H1 (cell line): ENCODE results near the gene CHD1. TPM values are rescaled to one million over a fixed set of nuclear protein-coding genes. Genes with fewer than 3 reads are reported as not detected.

Experiments used
- CBX8 ChIP-seq: fragments of 300-800, 300-1000 bp; sonication (generic); IDR thresholded peaks from 2 replicates; pipeline ENCODE4 v1.7.1; 2016; ENCODE audit warnings: low read depth, low read length, borderline replicate concordance
- EP300 ChIP-seq, 2 experiments: IDR thresholded peaks; 1 replicate in 1 of 2; 2 replicates in 1 of 2; pipeline ENCODE4 v1.6.1; 2011 to 2012; ENCODE audit warnings: low read depth in 2 of 2, low read length in 2 of 2, mild to moderate bottlenecking in 2 of 2, borderline replicate concordance in 1 of 2, inconsistent platforms in 1 of 2, moderate library complexity in 1 of 2
- JUND ChIP-seq: IDR thresholded peaks from 2 replicates; pipeline ENCODE4 v1.6.1; 2011; ENCODE audit warnings: mild to moderate bottlenecking, improper control_type of control experiment, low read length
- MAX ChIP-seq: IDR thresholded peaks from 2 replicates; pipeline ENCODE4 v1.6.1; 2012; ENCODE audit warnings: inconsistent platforms
- POU5F1 ChIP-seq: IDR thresholded peaks from 2 replicates; pipeline ENCODE4 v1.6.1; 2011; ENCODE audit warnings: low read depth, mild to moderate bottlenecking, low read length, moderate library complexity
- RFX5 ChIP-seq: IDR thresholded peaks from 2 replicates; pipeline ENCODE4 v1.6.1; 2011; ENCODE audit warnings: low read depth, low read length, improper control_type of control experiment, borderline replicate concordance
- SIN3A ChIP-seq, 2 experiments: IDR thresholded peaks in 1 of 2; conservative IDR thresholded peaks in 1 of 2; 2 replicates each; pipeline ENCODE4 v1.6.1; 2011 to 2012; ENCODE audit warnings: low read length in 2 of 2, improper control_type of control experiment in 1 of 2, low read depth in 1 of 2, mild to moderate bottlenecking in 1 of 2
- TAF1 ChIP-seq: IDR thresholded peaks from 2 replicates; pipeline ENCODE4 v1.6.1; 2011; ENCODE audit warnings: mild to moderate bottlenecking, low read depth, low read length
- TAF7 ChIP-seq: optimal IDR thresholded peaks from 2 replicates; pipeline ENCODE3; 2011; ENCODE audit warnings: low read depth, mild to moderate bottlenecking, inconsistent platforms, low read length, moderate library complexity, borderline replicate concordance
- TBP ChIP-seq: IDR thresholded peaks from 2 replicates; pipeline ENCODE4 v1.6.1; 2011; ENCODE audit warnings: low read depth, low read length, improper control_type of control experiment
- polyA plus RNA-seq, 7 experiments: library from polyadenylated mRNA; depleted of rRNA in 3 of 7; stranded (reverse) in 5 of 7; unstranded in 2 of 7; fragments of >200 nt in 5 of 7; fragments of 200-250 nt in 2 of 7; gene quantifications; 1 replicate in 5 of 7; 2 replicates in 1 of 7; 4 replicates in 1 of 7; pipeline versions ENCODE4 v1.2.1 to v1.2.3, GENCODE V29; 2011 to 2013; ENCODE audit warnings: missing spikeins in 2 of 7, mixed read lengths in 2 of 7
- total RNA-seq: library from RNA; stranded (reverse); fragmentation: NEBNext Ultra II Directional; extraction: Animal tissue kit (Norgen Biotek cat#: 25700); gene quantifications from 2 replicates; pipeline ENCODE4 v1.2.1, GENCODE V29; 2021

CHD1 gene
- total and polyA plus RNA-seq, 2 of the 8 experiments (the other 6 are each of a cell fraction or from before 2014, with no cell fraction given), result 15.6 to 53.0 TPM

GRCh38 chr5:98865690-98866089 is 63.1 kb downstream of the CHD1 start (continued):
- no peak for TF ChIP-seq TAF7
- no peak for TF ChIP-seq JUND
- TF ChIP-seq RFX5, result no peak
- TF ChIP-seq MAX, result no peak
- no peak for TF ChIP-seq TAF1
- TF ChIP-seq SIN3A (conservative IDR thresholded peaks at IDR 0.05 in 1 of 2, IDR thresholded peaks at IDR 0.05 in 1 of 2; ENCODE audit: low read depth in 1 of 2, low read length in 2 of 2), result no peak
- TF ChIP-seq EP300 (IDR thresholded peaks at IDR 0.05; ENCODE audit: borderline replicate concordance in 1 of 2, low read depth in 2 of 2, low read length in 2 of 2), result no peak
- no peak for TF ChIP-seq TBP
- no peak for TF ChIP-seq CBX8
- no peak for TF ChIP-seq POU5F1
- TF ChIP-seq, all 59 proteins: peak for 0
